Measurements from ENCODE around the gene MED13L.

DNA sequence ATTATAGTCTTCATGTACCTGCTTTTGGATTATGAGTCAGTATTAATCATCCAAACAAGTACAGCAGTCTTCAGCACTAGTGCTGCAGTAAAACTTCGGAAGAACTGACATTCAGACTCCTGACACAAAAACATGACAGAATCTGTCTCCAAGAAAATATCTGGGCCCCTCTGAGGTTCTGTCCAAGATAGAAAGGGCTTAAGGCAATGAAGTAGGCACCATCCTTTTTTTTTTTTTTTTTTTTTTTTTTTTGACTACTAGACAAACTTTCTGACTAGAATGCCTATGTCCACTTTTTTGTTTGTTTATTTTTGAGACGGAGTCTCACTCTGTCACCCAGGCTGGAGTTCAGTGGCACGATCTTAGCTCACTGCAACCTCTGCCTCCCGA lies 112.5 kb downstream of the MED13L start:
- TF ChIP-seq, protein P1, sequence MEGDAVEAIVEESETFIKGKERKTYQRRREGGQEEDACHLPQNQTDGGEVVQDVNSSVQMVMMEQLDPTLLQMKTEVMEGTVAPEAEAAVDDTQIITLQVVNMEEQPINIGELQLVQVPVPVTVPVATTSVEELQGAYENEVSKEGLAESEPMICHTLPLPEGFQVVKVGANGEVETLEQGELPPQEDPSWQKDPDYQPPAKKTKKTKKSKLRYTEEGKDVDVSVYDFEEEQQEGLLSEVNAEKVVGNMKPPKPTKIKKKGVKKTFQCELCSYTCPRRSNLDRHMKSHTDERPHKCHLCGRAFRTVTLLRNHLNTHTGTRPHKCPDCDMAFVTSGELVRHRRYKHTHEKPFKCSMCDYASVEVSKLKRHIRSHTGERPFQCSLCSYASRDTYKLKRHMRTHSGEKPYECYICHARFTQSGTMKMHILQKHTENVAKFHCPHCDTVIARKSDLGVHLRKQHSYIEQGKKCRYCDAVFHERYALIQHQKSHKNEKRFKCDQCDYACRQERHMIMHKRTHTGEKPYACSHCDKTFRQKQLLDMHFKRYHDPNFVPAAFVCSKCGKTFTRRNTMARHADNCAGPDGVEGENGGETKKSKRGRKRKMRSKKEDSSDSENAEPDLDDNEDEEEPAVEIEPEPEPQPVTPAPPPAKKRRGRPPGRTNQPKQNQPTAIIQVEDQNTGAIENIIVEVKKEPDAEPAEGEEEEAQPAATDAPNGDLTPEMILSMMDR (IDR thresholded peaks at IDR 0.05): no peak
- TF ChIP-seq POLR2AphosphoS5 (IDR thresholded peaks at IDR 0.05): no peak

All from breast epithelium (tissue), 3 donors.